ENCODE results near the gene ASF1B.

The ASF1B gene

GRCh38 chr19:14110650-14111049 is 25.7 kb downstream of the ASF1B start:
- DNase-seq (ENCODE audit: low read depth): no peak

GRCh38 chr19:14107581-14108461 is 28.6 kb downstream of the ASF1B start:
- no peak for DNase-seq (ENCODE audit: low read depth)

- DNase-seq (ENCODE audit: low read depth): no peak
These were observed 29.5 kb downstream of the ASF1B start for GRCh38 chr19:14106840-14107239.

GRCh38 chr19:14105680-14106079 is 30.7 kb downstream of the ASF1B start:
- DNase-seq (ENCODE audit: low read depth): no peak

- DNase-seq (ENCODE audit: low read depth): no peak
These were observed 33.1 kb downstream of the ASF1B start for GRCh38 chr19:14103310-14103709.

GRCh38 chr19:14102756-14103155 is 33.6 kb downstream of the ASF1B start:
- no peak for DNase-seq (ENCODE audit: low read depth)

GRCh38 chr19:14102102-14102696 is 34.2 kb downstream of the ASF1B start:
- no peak for DNase-seq (ENCODE audit: low read depth)

GRCh38 chr19:14101003-14101545 is 35.3 kb downstream of the ASF1B start:
- DNase-seq (ENCODE audit: low read depth): no peak

- DNase-seq (ENCODE audit: low read depth): no peak
These were observed 38.7 kb downstream of the ASF1B start for GRCh38 chr19:14097532-14098151.

GRCh38 chr19:14096272-14096992 is 40.0 kb downstream of the ASF1B start:
- no peak for DNase-seq (ENCODE audit: low read depth)

- DNase-seq (ENCODE audit: low read depth): no peak
These were observed 41.5 kb downstream of the ASF1B start for GRCh38 chr19:14094854-14095253.

GRCh38 chr19:14093117-14093823 is 43.1 kb downstream of the ASF1B start:
- DNase-seq (ENCODE audit: low read depth): no peak

GRCh38 chr19:14091813-14092462 is 44.5 kb downstream of the ASF1B start:
- no peak for DNase-seq (ENCODE audit: low read depth)

- no peak for DNase-seq (ENCODE audit: low read depth)
These were observed 45.1 kb downstream of the ASF1B start for GRCh38 chr19:14091081-14091812.

- DNase-seq (ENCODE audit: low read depth): peak; percentile 86
These were observed 45.8 kb downstream of the ASF1B start, which contains the start of gene SAMD1 for GRCh38 chr19:14090509-14091080. Gene SAMD1 (minus strand): TSS chr19:14090751.

GRCh38 chr19:14089662-14090508 is 46.5 kb downstream of the ASF1B start:
- no peak for DNase-seq (ENCODE audit: low read depth)

GRCh38 chr19:14089412-14089661 is 47.1 kb downstream of the ASF1B start:
- DNase-seq (ENCODE audit: low read depth): no peak

GRCh38 chr19:14088634-14089411 is 47.6 kb downstream of the ASF1B start:
- no peak for DNase-seq (ENCODE audit: low read depth)

Measured in stimulated activated CD4-positive, alpha-beta T cell treated with anti-CD3 and anti-CD28 coated beads, Interleukin-2, amount 100 ng/mL, for 4 hours (primary cell).